B cell (primary cell): Measurements from ENCODE around the gene CHAT. TPM values are rescaled to one million over a fixed set of nuclear protein-coding genes. Genes with fewer than 3 reads are reported as not detected.

Source experiments
- ATAC-seq: fragments of 200-7000 bp; cut with Tn5 transposase; one replicate; pipeline ENCODE4 v1.10.0; 2021; ENCODE audit warnings: low read depth, mild to moderate bottlenecking, moderate number of reproducible peaks, moderate library complexity
- CTCF ChIA-PET: fragments of 350-600 bp; sonication (Branson Sonifier 250); formaldehyde crosslinking; loops from one replicate; lab custom pipeline; 2021; ENCODE audit warnings: antibody characterized with exemption, inconsistent platforms; lab: Charles Lee
- POLR2A ChIA-PET: fragments of 350-600 bp; sonication (Branson Sonifier 250); formaldehyde crosslinking; loops from one replicate; lab custom pipeline; 2021; ENCODE audit warnings: antibody characterized with exemption; lab: Charles Lee
- DNase-seq: peaks from one replicate; pipeline ENCODE4 v3.0.0; 2013
- H2AFZ ChIP-seq: 2 replicates; pipeline ENCODE4 v1.6.1; 2012; ENCODE audit warnings: mild to moderate bottlenecking, low read depth, low read length; ENCODE audit not compliant: insufficient read depth, poor library complexity, severe bottlenecking
- H3K27ac ChIP-seq, 2 donors: 1 replicate in 1 of 2; 2 replicates in 1 of 2; pipeline ENCODE4 v1.5.1; 2012 to 2013; ENCODE audit warnings: low read length in 2 of 2, mild to moderate bottlenecking in 2 of 2, moderate library complexity in 1 of 2
- H3K27me3 ChIP-seq, 4 experiments: fragments of 200-600 bp in 1 of 4; sonication (generic) in 1 of 4; replicated peaks in 1 of 4; 1 replicate in 2 of 4; 2 replicates in 2 of 4; pipeline versions ENCODE4 v1.6.1 to v1.7.0; 2013 to 2016; ENCODE audit warnings: low read length in 3 of 4, mild to moderate bottlenecking in 2 of 4, mixed read lengths in 1 of 4, moderate library complexity in 1 of 4; ENCODE audit not compliant: insufficient read depth in 4 of 4, control insufficient read depth in 3 of 4; ENCODE audit errors: control extremely low read depth in 1 of 4
- H3K36me3 ChIP-seq, 2 experiments: replicated peaks in 1 of 2; 1 replicate in 1 of 2; 2 replicates in 1 of 2; pipeline versions ENCODE4 v1.6.1 to v1.7.1; 2013; ENCODE audit warnings: low read length in 1 of 2; ENCODE audit not compliant: insufficient read depth in 2 of 2, control insufficient read depth in 1 of 2; ENCODE audit errors: control extremely low read depth in 1 of 2, extremely low read depth in 1 of 2
- H3K4me1 ChIP-seq, 2 donors: fragments of 200-600 bp in 1 of 2; sonication (generic) in 1 of 2; 1 replicate in 1 of 2; 2 replicates in 1 of 2; pipeline versions ENCODE4 v1.5.1 to v1.6.1; 2013 to 2017; ENCODE audit warnings: low read length in 2 of 2; ENCODE audit not compliant: control insufficient read depth in 2 of 2, insufficient read depth in 2 of 2
- H3K4me2 ChIP-seq: replicated peaks from 2 replicates; pipeline ENCODE3; 2012; ENCODE audit warnings: mild to moderate bottlenecking, low read depth, low read length; ENCODE audit not compliant: poor library complexity, severe bottlenecking
- H3K4me3 ChIP-seq, 5 experiments: fragments of 200-600 bp in 1 of 5; sonication (generic) in 1 of 5; 1 replicate in 3 of 5; 2 replicates in 2 of 5; pipeline versions ENCODE4 v1.5.1 to v1.7.0; 2011 to 2016; ENCODE audit warnings: low read length in 4 of 5, mild to moderate bottlenecking in 4 of 5, low read depth in 2 of 5, control low read depth in 1 of 5, moderate library complexity in 1 of 5; ENCODE audit not compliant: insufficient read depth in 1 of 5; ENCODE audit errors: control extremely low read depth in 1 of 5, extremely low read depth in 1 of 5
- H3K79me2 ChIP-seq: fragments of 200-600 bp; sonication (generic); one replicate; pipeline ENCODE4 v1.6.0; 2016; ENCODE audit warnings: low read length; ENCODE audit not compliant: control insufficient read depth, insufficient read depth
- H3K9ac ChIP-seq: fragments of 200-600 bp; sonication (generic); 2 replicates; pipeline ENCODE4 v1.6.1; 2017; ENCODE audit warnings: mild to moderate bottlenecking, low read length, moderate library complexity
- H3K9me3 ChIP-seq, 3 donors: one replicate each; pipeline versions ENCODE4 v1.6.1 to v1.7.1; 2013; ENCODE audit warnings: low read length in 2 of 3; ENCODE audit not compliant: control insufficient read depth in 2 of 3, insufficient read depth in 1 of 3; ENCODE audit errors: control extremely low read depth in 1 of 3
- H4K20me1 ChIP-seq: 2 replicates; pipeline ENCODE4 v1.6.0; 2012; ENCODE audit warnings: mild to moderate bottlenecking, low read length; ENCODE audit not compliant: insufficient read depth, control insufficient read depth, poor library complexity, severe bottlenecking
- H3K27ac Mint-ChIP-seq: one replicate; pipeline ENCODE4 v1.8.0; 2021; ENCODE audit warnings: mixed read lengths
- H3K27me3 Mint-ChIP-seq: one replicate; pipeline ENCODE4 v1.8.0; 2021; ENCODE audit warnings: mixed read lengths
- H3K4me1 Mint-ChIP-seq: one replicate; pipeline ENCODE4 v1.8.0; 2021; ENCODE audit warnings: mixed read lengths
- H3K4me3 Mint-ChIP-seq: one replicate; pipeline ENCODE4 v1.8.0; 2021; ENCODE audit warnings: mixed read lengths
- H3K9me3 Mint-ChIP-seq: one replicate; pipeline ENCODE4 v1.8.0; 2022; ENCODE audit warnings: mixed read lengths; ENCODE audit not compliant: insufficient read depth
- CTCF ChIP-seq: fragments of 200-600 bp; IDR thresholded peaks from one replicate; pipeline ENCODE4 v1.8.0; 2022; ENCODE audit warnings: antibody characterized with exemption, mild to moderate bottlenecking
- EZH2 ChIP-seq: IDR thresholded peaks from 2 replicates; pipeline ENCODE4 v1.6.1; 2012; ENCODE audit warnings: borderline replicate concordance, low read depth, mild to moderate bottlenecking, moderate library complexity, low read length; ENCODE audit not compliant: insufficient read depth, poor library complexity, severe bottlenecking
- WGBS: methylation state at CpG from one replicate; pipeline ENCODE4 v1.1.5; 2013; ENCODE audit warnings: missing lambda C conversion rate; ENCODE audit not compliant: insufficient coverage; 5-methylcytosine and 5-hydroxymethylcytosine counted together
- intact Hi-C: fragments of 100-400 bp; cut with micrococcal nuclease; formaldehyde crosslinking; loops from one replicate; pipeline ENCODE4 v1.10.0; 2022
- polyA plus RNA-seq: library from polyadenylated mRNA; depleted of rRNA; stranded (reverse); fragments of >200 nt; gene quantifications from 2 replicates; pipeline ENCODE4 v1.2.3, GENCODE V29; 2012
- total RNA-seq, 2 donors: library from RNA; stranded (reverse); fragments of 120-200 nt in 1 of 2; gene quantifications; 1 replicate in 1 of 2; 2 replicates in 1 of 2; pipeline versions ENCODE4 v1.2.3 to v1.2.4, GENCODE V29; 2013 to 2022

Gene CHAT
- total and polyA plus RNA-seq, 2 donors (not counting 1 experiment from before 2014, with no cell fraction given) = not detected

- peaks cover 15% of the 10 kb centered on the region for H3K27me3 Mint-ChIP-seq
- H3K27ac Mint-ChIP-seq = no peak overlapping the region
- peaks cover 0 to 4% (median 0%) of the 10 kb centered on the region in 4 experiments for H3K27me3 ChIP-seq
- intact Hi-C loops = no loop called here
- no peaks in the 10 kb centered on the region for H3K79me2 ChIP-seq
- H3K9ac ChIP-seq = no peak overlapping the region
- H2AFZ ChIP-seq = no peak overlapping the region
- H3K4me2 ChIP-seq = no peak overlapping the region
- H3K4me1 Mint-ChIP-seq = no peaks in the 10 kb centered on the region
- ChIA-PET POLR2A (no interaction called here), CTCF (no interaction called here)
- no peak overlapping the region for H3K4me3 Mint-ChIP-seq
- no peak overlapping the region for H3K4me3 ChIP-seq
- ATAC-seq (no peak), DNase-seq (no peak)
- H3K9me3 Mint-ChIP-seq = no peaks in the 10 kb centered on the region
- no peaks in the 10 kb centered on the region for H3K4me1 ChIP-seq
- TF ChIP-seq CTCF (no peak), EZH2 (no peak)
- H3K27ac ChIP-seq = no peak overlapping the region
- WGBS = 95% methylated on average over 3 of the region's 5 CpGs
- H3K36me3 ChIP-seq = no peaks in the 10 kb centered on the region
- no peaks in the 10 kb centered on the region for H4K20me1 ChIP-seq
- no peaks in the 10 kb centered on the region for H3K9me3 ChIP-seq
Observed at GRCh38 chr10:49713266-49713665, 99.4 kb downstream of the CHAT start.

Other genes starting within 250 kb of the CHAT start
- gene DRGX, start 217.9 kb upstream of the CHAT start, total RNA-seq = not detected in 2 replicates
- gene DRGX, start 217.9 kb upstream of the CHAT start, polyA plus RNA-seq = not detected in 2 replicates
- gene ERCC6, start 74.9 kb upstream of the CHAT start, total RNA-seq = 59.8 and 65.9 TPM in 2 replicates
- 8.1 and 11.8 TPM in 2 replicates for gene ERCC6, start 74.9 kb upstream of the CHAT start, polyA plus RNA-seq
- not detected in 2 replicates for gene SLC18A3, start 3.7 kb upstream of the CHAT start, total RNA-seq
- gene SLC18A3, start 3.7 kb upstream of the CHAT start, polyA plus RNA-seq = not detected in 2 replicates
- not detected in 2 replicates for gene C10orf53, start 65.6 kb downstream of the CHAT start, total RNA-seq
- gene C10orf53, start 65.6 kb downstream of the CHAT start, polyA plus RNA-seq = not detected in 2 replicates
- not detected in 2 replicates for gene OGDHL, start 148.3 kb downstream of the CHAT start, total RNA-seq
- gene OGDHL, start 148.3 kb downstream of the CHAT start, polyA plus RNA-seq = 0.07 TPM in 1 of 2 replicates, not detected in the other